ENCODE results near the gene RAP1GAP2. TPM values are rescaled to one million over a fixed set of nuclear protein-coding genes. Genes with fewer than 3 reads are reported as not detected.

Gene RAP1GAP2
- total RNA-seq: 19.4 and 47.5 TPM in 2 replicates

DNA sequence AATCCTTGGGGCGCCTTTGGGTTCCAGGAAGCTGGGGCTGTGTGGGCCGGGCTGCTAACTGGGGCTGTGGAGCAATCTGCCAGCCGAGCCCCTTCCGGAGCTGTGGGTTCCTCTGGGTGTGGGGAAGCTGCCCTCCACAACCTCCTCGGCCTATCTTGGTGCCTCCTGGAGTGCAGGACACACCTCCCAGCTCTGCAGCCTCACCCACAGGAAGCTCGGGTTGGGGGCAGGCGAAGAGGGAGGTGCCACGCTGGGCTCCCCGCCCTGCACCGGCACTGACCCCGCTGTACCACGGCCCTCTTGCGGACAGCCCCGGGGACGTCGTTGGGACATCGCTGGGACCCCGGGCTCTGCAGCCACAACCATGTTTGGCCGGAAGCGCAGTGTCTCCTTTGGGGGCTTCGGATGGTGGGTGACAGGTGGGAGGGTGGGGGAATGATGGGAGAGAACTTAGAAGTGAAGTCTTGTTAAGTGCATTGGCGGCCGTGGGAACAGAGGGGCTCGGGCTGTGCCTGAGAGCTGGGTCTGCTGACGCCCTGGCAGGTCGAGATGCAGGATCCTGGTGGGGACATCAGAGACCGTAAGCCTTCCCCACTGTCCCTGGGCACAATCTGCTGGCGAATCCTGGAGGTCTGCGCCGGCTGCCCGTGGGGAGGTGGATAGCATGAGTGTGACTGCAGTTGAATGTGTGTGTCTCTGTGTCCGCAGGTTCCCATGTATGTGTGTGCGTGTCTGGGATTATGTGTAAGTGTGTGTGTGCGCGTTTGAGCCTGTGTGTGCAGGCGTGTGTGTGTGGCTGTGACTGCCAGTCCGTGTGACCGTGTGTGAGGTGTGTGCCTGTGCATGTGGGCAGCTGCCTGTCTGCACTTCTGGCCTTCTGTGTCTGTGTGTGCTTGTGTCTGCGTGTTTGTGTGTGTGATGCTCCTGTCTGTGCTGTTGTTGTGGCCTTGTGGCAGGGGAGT, at the start of gene RAP1GAP2:
Gene RAP1GAP2 (plus strand): TSS at position 275 of the 962 bp plus-strand sequence. CDS start 90 bp downstream, at position 365.

DNA sequence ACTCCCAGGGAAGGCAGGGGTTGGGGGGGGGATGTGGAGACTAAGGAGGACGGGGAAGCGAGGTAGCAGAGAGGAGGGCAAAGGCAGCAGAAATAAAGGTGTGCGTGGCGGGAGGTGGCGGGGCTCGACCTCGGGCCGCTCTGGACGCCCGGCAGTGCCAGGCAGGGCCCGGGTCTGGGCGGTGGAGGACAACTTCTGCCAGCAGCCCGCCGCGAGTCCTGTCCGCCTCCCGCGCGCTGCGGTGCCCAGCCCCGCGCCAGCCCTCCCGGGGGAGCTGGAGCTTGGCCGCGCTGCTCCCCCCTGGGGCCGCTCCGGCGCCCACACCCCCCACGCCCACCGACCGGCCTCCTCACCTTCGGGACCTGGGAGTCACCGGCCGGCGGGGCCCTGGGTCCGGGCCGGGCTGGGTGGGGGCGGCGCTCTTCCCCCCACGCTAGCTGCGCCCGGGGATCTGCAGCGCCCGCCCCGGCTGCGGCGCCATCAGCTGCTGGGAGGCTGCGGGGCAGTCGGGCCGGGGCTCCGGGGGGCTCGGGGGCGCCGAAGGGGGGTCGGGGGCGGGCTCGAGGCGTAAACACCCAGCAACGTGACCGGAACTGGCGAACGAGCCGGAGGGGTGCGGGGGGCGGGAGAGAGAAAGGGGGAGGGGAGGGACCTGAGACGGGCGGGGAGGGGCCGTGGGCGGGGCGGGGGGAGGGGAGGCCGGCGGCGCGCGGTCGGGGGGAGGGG, 47.0 kb upstream of the RAP1GAP2 start, which contains the start of gene CCDC92B:
Gene CCDC92B (minus strand): TSS at position 595 of the 726 bp plus-strand sequence. CDS start 14,507 bp downstream, outside the sequence.

DNA sequence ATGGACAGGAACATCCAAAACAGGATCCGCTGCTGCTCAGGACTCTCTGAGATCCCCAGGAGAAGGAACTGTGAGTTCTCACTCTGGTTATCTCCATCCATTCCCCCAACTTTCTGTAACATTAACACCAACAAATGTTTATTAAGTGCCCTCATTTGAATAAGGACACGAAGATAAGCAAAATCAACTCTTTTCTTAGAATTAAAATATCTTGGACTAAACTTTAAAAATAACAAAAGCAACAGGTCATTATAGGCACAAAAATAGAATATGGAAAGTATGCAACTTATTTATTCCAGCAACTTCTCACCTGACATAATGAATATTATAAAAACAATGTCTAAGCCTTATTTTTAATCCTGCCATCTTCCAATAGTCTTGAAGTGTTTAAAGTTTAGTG, 267.3 kb downstream of the RAP1GAP2 start, which contains the start of gene OR1D5:
Gene OR1D5 (minus strand): TSS at position 101 of the 400 bp plus-strand sequence. CDS start 0 bp downstream, at position 101.

Small RNA genes lying within 50 kb of the gene (small RNA-seq; reads per million reads assigned to genes)
- not detected for gene MIR1253
- gene hsa-mir-1253: not detected

Other genes with a start within 250 kb of the RAP1GAP2 start
- 104 TPM in 2 replicates for gene PAFAH1B1, start 202.8 kb upstream of the RAP1GAP2 start, total RNA-seq
- 37.6 and 41.6 TPM in 2 replicates for gene CLUH, start 84.7 kb upstream of the RAP1GAP2 start, total RNA-seq
- 0.11 and 0.39 TPM in 2 replicates for gene CCDC92B, start 46.8 kb upstream of the RAP1GAP2 start, total RNA-seq

All from placental epithelial cell (primary cell).